ENCODE data around the gene GHDC.

GRCh38 chr17:42165751-42166150 lies 28.5 kb downstream of the GHDC start:
- TF ChIP-seq FOXA1 (IDR thresholded peaks at IDR 0.05) (no peak), HDGF (IDR thresholded peaks at IDR 0.05; ENCODE audit: borderline replicate concordance) (no peak), SP1 (IDR thresholded peaks at IDR 0.05) (no peak), SUZ12 (IDR thresholded peaks at IDR 0.05) (no peak), CTBP1 (IDR thresholded peaks at IDR 0.05; ENCODE audit: borderline replicate concordance) (no peak), ARNT (IDR thresholded peaks at IDR 0.05) (no peak), FOXM1 (IDR thresholded peaks at IDR 0.05; ENCODE audit: borderline replicate concordance) (no peak), TARDBP (IDR thresholded peaks at IDR 0.05) (no peak), BHLHE40 (IDR thresholded peaks at IDR 0.05; ENCODE audit: borderline replicate concordance) (no peak), FOXK2 (IDR thresholded peaks at IDR 0.05) (no peak), LEF1 (IDR thresholded peaks at IDR 0.05; ENCODE audit: borderline replicate concordance) (no peak), L3MBTL2 (conservative IDR thresholded peaks at IDR 0.05) (no peak), ELF4 (IDR thresholded peaks at IDR 0.05) (no peak), NFRKB (IDR thresholded peaks at IDR 0.05) (no peak)

Measured in HEK293T (cell line).